ENCODE results near the gene WDR62. TPM values are rescaled to one million over a fixed set of nuclear protein-coding genes. Genes with fewer than 3 reads are reported as not detected.

The WDR62 gene
- total RNA-seq, 1 experiment from 2014 or later = 30.0 TPM

DNA sequence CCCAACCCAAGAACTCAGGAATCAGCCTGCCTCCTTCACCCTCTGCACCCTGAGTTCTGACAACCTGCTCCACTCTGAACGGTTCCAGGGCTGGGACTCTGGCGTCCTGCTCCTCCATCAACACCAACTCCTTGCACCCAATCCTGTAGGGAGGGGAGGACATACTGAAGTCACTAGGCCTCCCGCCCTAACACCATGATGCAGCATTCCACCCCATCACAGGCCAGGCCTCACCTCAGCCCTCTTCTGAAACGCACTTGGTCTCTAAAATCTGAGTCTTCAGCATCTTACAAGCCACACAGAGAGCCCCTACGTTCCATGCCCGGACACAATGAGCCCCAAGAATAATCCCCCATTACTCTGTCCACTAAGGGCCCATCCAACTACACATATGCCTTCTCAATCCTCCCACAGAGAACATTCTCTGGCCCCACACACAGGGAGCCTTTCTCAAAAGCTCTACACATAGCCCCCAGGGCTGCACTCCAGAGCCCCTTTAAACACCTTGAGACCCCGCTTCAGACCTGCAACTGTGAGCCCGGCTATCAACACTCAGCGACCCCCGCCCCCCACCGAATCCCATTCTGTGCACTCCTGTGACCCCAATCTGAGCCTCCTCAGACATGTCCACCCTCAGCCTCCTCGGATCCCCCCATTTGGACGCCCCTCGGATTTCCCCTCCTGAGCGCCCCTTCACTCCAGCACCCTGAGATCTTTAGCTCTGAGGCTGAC lies 41.3 kb upstream of the WDR62 start:
- Histone ChIP-seq H3K14ac (ENCODE audit: insufficient read depth, low read length) (no peak overlapping the region), H3K4ac (ENCODE audit: low read depth, low read length) (no peak overlapping the region), H3K9me3 (ENCODE audit: control insufficient read depth, low read depth, low read length) (no peaks in the 10 kb centered on the region), H3K79me2 (ENCODE audit: insufficient read depth, low read length) (no peaks in the 10 kb centered on the region), H3K27ac (ENCODE audit: insufficient read length, low read depth, low read length) (no peak overlapping the region), H4K20me1 (ENCODE audit: control insufficient read depth, insufficient read depth, insufficient read length) (no peaks in the 10 kb centered on the region), H3K27me3 (ENCODE audit: insufficient read depth, low read length) (no peaks in the 10 kb centered on the region), H2AFZ (ENCODE audit: low read length) (no peak overlapping the region), H4K8ac (replicated peaks; ENCODE audit: insufficient read length, low read depth, low read length) (no peak overlapping the region), H2BK20ac (ENCODE audit: low read depth, low read length, poor library complexity, severe bottlenecking) (no peak overlapping the region), H3K9ac (ENCODE audit: extremely low read depth, insufficient read length, low read length) (peak overlapping the region; percentile 26), H4K91ac (ENCODE audit: insufficient read length, low read depth, low read length) (no peak overlapping the region), H2BK5ac (ENCODE audit: insufficient read length, low read length) (no peak overlapping the region), H3K18ac (ENCODE audit: insufficient read length, low read depth, low read length) (no peak overlapping the region), H2AK5ac (ENCODE audit: insufficient read length, low read length) (no peak overlapping the region), H3K4me2 (ENCODE audit: insufficient read depth, insufficient read length, low read length) (peak overlapping the region; percentile 80), H4K5ac (ENCODE audit: insufficient read length, low read depth, low read length) (no peak overlapping the region), H3K56ac (ENCODE audit: insufficient read length, low read depth, low read length) (no peak overlapping the region), H3K79me1 (ENCODE audit: insufficient read depth, low read depth, low read length, poor library complexity, severe bottlenecking) (peaks cover 2% of the 10 kb centered on the region), H3K4me1 (ENCODE audit: insufficient read depth, low read length) (no peaks in the 10 kb centered on the region), H2BK12ac (ENCODE audit: insufficient read length, low read depth, low read length) (no peak overlapping the region), H3K23me2 (ENCODE audit: insufficient read length, low read depth, low read length, poor library complexity, severe bottlenecking) (peaks cover 23% of the 10 kb centered on the region), H2BK15ac (ENCODE audit: low read depth, low read length) (no peak overlapping the region), H3T11ph (ENCODE audit: low read length) (no peak overlapping the region), H3K23ac (ENCODE audit: insufficient read length, low read depth, low read length) (no peak overlapping the region), H2BK120ac (ENCODE audit: low read depth, low read length, poor library complexity, severe bottlenecking) (no peak overlapping the region)
- WGBS (ENCODE audit: extremely low coverage, insufficient read length, low lambda C conversion rate) = no CpG with 5 or more reads among the region's 15 CpGs
- no peak for DNase-seq
- Mint-ChIP-seq H3K9me3 (no peaks in the 10 kb centered on the region; a peak in 2 of 5 replicates), H3K27ac (peak overlapping the region; percentile 81 to 96 (median 83); a peak in 5 of 7 replicates), H3K4me1 (peaks cover 34 to 35% of the 10 kb centered on the region in 2 experiments), H3K4me3 (peak overlapping the region; percentile 97 to 98), H3K36me3 (ENCODE audit: insufficient read depth in 1 of 3, low read depth in 3 of 3) (peaks cover 3 to 29% (median 18%) of the 10 kb centered on the region in 3 experiments), H3K27me3 (ENCODE audit: low read depth) (peaks cover 1% of the 10 kb centered on the region)
- TF ChIP-seq, protein P1, sequence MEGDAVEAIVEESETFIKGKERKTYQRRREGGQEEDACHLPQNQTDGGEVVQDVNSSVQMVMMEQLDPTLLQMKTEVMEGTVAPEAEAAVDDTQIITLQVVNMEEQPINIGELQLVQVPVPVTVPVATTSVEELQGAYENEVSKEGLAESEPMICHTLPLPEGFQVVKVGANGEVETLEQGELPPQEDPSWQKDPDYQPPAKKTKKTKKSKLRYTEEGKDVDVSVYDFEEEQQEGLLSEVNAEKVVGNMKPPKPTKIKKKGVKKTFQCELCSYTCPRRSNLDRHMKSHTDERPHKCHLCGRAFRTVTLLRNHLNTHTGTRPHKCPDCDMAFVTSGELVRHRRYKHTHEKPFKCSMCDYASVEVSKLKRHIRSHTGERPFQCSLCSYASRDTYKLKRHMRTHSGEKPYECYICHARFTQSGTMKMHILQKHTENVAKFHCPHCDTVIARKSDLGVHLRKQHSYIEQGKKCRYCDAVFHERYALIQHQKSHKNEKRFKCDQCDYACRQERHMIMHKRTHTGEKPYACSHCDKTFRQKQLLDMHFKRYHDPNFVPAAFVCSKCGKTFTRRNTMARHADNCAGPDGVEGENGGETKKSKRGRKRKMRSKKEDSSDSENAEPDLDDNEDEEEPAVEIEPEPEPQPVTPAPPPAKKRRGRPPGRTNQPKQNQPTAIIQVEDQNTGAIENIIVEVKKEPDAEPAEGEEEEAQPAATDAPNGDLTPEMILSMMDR (conservative IDR thresholded peaks at IDR 0.05) = no peak

All from H9 (cell line).